Thyroid gland (tissue), 4 donors: ENCODE results near the gene PIM2. TPM values are rescaled to one million over a fixed set of nuclear protein-coding genes. Genes with fewer than 3 reads are reported as not detected.
A peak's percentile ranks its signal among the peaks of the same experiment; 100 is the strongest.

Source experiments
- DNase-seq, 2 donors: peaks; one replicate each; pipeline ENCODE4 v3.0.0-alpha.2; 2019
- H3K27ac ChIP-seq, 3 donors: fragments of 200-600 bp; sonication (generic); 1 replicate in 2 of 3; 2 replicates in 1 of 3; pipeline ENCODE4 v1.5.1; 2016 to 2019; ENCODE audit warnings: mild to moderate bottlenecking in 1 of 3, moderate library complexity in 1 of 3
- H3K27me3 ChIP-seq: fragments of 200-600 bp; sonication (generic); one replicate; pipeline ENCODE4 v1.5.1; 2019
- H3K36me3 ChIP-seq, 2 donors: fragments of 200-600 bp; sonication (generic); one replicate each; pipeline ENCODE4 v1.5.1; 2016 to 2019
- H3K4me1 ChIP-seq, 2 donors: fragments of 200-600 bp; sonication (generic); one replicate each; pipeline ENCODE4 v1.5.1; 2017 to 2019
- H3K4me3 ChIP-seq, 3 donors: fragments of 200-600 bp; sonication (generic); replicated peaks in 1 of 3; 1 replicate in 2 of 3; 2 replicates in 1 of 3; pipeline ENCODE4 v1.5.1; 2016; ENCODE audit warnings: mild to moderate bottlenecking in 1 of 3
- H3K9me3 ChIP-seq: fragments of 200-600 bp; sonication (generic); one replicate; pipeline ENCODE4 v1.5.1; 2017
- CTCF ChIP-seq, 6 experiments: fragments of 200-600 bp in 3 of 6; fragments of 450-650 bp in 3 of 6; sonication (generic) in 3 of 6; IDR thresholded peaks; one replicate each; pipeline ENCODE4 v1.5.1; 2016 to 2019; ENCODE audit warnings: antibody characterized with exemption in 6 of 6, mild to moderate bottlenecking in 2 of 6, inconsistent platforms in 1 of 6, moderate library complexity in 1 of 6
- POLR2A ChIP-seq, 2 donors: fragments of 450-650 bp; IDR thresholded peaks; one replicate each; pipeline ENCODE4 v1.6.1; 2017; ENCODE audit warnings: antibody characterized with exemption in 2 of 2, mild to moderate bottlenecking in 2 of 2, moderate library complexity in 1 of 2
- WGBS, 2 donors: methylation state at CpG; one replicate each; pipeline ENCODE4 v1.1.5; 2017; 5-methylcytosine and 5-hydroxymethylcytosine counted together
- intact Hi-C: fragments of 100-400 bp; cut with DNase I; formaldehyde crosslinking; loops from one replicate; pipeline ENCODE4 v1.15.1; 2023
- total RNA-seq, 4 donors: library from RNA; depleted of rRNA; stranded (reverse); fragments of >200 nt; gene quantifications; one replicate each; pipeline ENCODE4 v1.2.3, GENCODE V29; 2016

The PIM2 gene
- total RNA-seq, 4 donors from 2014 or later, result 4.8 to 12.1 (median 5.9) TPM

- peak in 1 of 2 donors; percentile 7 for DNase-seq
- Histone ChIP-seq H3K4me1 (peaks cover 3 to 32% of the 10 kb centered on the region in 2 donors), H3K36me3 (no peaks in the 10 kb centered on the region), H3K9me3 (no peaks in the 10 kb centered on the region), H3K27me3 (no peaks in the 10 kb centered on the region), H3K4me3 (peak overlapping the region; percentile 15 to 70 (median 57)), H3K27ac (peak overlapping the region in 2 of 3 donors; percentile 38 to 89)
- intact Hi-C loops, result no loop called here
- 6% methylated on average over 8 of the region's 61 CpGs; no CpG with 5 or more reads in 1 of the 2 donors for WGBS, 2 donors
- TF ChIP-seq POLR2A (IDR thresholded peaks at IDR 0.05) (no peak), CTCF (IDR thresholded peaks at IDR 0.05) (no peak)
Observed at GRCh38 chrX:48956728-48957414, 38.0 kb upstream of the PIM2 start.

- 86% methylated on average over 1 of the region's 1 CpG; no CpG with 5 or more reads in 1 of the 2 donors for WGBS, 2 donors
- no peaks in the 10 kb centered on the region for H3K9me3 ChIP-seq
Observed at GRCh38 chrX:48948589-48948988, 29.8 kb upstream of the PIM2 start.

GRCh38 chrX:48945517-48946348 lies 26.9 kb upstream of the PIM2 start:
- intact Hi-C loops, result no loop called here
- DNase-seq, result peak; percentile 42 to 45
- H3K9me3 ChIP-seq, result no peaks in the 10 kb centered on the region
- no peak overlapping the region for H3K4me3 ChIP-seq
- H3K27ac ChIP-seq, result no peak overlapping the region
- TF ChIP-seq POLR2A (IDR thresholded peaks at IDR 0.05) (no peak), CTCF (IDR thresholded peaks at IDR 0.05) (peak in 5 of 6 experiments; percentile 20 to 65 (median 40))
- H3K27me3 ChIP-seq, result no peaks in the 10 kb centered on the region
- 61 to 66% methylated on average over 5 to 8 of the region's 8 CpGs for WGBS, 2 donors
- no peaks in the 10 kb centered on the region for H3K4me1 ChIP-seq
- H3K36me3 ChIP-seq, result no peaks in the 10 kb centered on the region

More at GRCh38 chrX:48948589-48948988, 29.8 kb upstream of the PIM2 start:
- TF ChIP-seq POLR2A (IDR thresholded peaks at IDR 0.05) (no peak), CTCF (IDR thresholded peaks at IDR 0.05) (no peak)
- H3K27ac ChIP-seq, result no peak overlapping the region
- peaks cover 0 to 10% of the 10 kb centered on the region in 2 donors for H3K4me1 ChIP-seq
- no peaks in the 10 kb centered on the region for H3K27me3 ChIP-seq
- intact Hi-C loops, result no loop called here
- H3K4me3 ChIP-seq, result no peak overlapping the region
- DNase-seq, result no peak
- no peaks in the 10 kb centered on the region for H3K36me3 ChIP-seq

- no peak for TF ChIP-seq POLR2A (IDR thresholded peaks at IDR 0.05)
- DNase-seq, result no peak
- H3K9me3 ChIP-seq, result no peaks in the 10 kb centered on the region
- 82 to 100% methylated on average over 2 of the region's 2 CpGs for whole genome bisulfite sequencing, 2 donors
- H3K4me1 ChIP-seq, result no peaks in the 10 kb centered on the region
- no peak overlapping the region for H3K27ac ChIP-seq
- no peak overlapping the region for H3K4me3 ChIP-seq
- H3K27me3 ChIP-seq, result no peaks in the 10 kb centered on the region
- H3K36me3 ChIP-seq, result no peaks in the 10 kb centered on the region
- intact Hi-C loops, result no loop called here
Observed at GRCh38 chrX:48942895-48943294, 24.1 kb upstream of the PIM2 start.

GRCh38 chrX:48940404-48940955 lies 21.7 kb upstream of the PIM2 start:
- 100% methylated on average over 1 to 2 of the region's 2 CpGs for WGBS, 2 donors
- H3K27ac ChIP-seq, result no peak overlapping the region
- no peak for DNase-seq
- intact Hi-C loops, result no loop called here
- no peaks in the 10 kb centered on the region for H3K36me3 ChIP-seq
- no peaks in the 10 kb centered on the region for H3K27me3 ChIP-seq
- no peak overlapping the region for H3K4me3 ChIP-seq
- H3K4me1 ChIP-seq, result no peaks in the 10 kb centered on the region
- TF ChIP-seq CTCF (IDR thresholded peaks at IDR 0.05) (no peak), POLR2A (IDR thresholded peaks at IDR 0.05) (no peak)
- H3K9me3 ChIP-seq, result no peaks in the 10 kb centered on the region
